COLO668 (cell line): ENCODE results near the gene ZBTB11.
"Not testable (repeated sequence)": the region's sequence is repeated elsewhere in the genome, so short reads cannot be mapped to it uniquely, and the experiment has no call there.

Source experiments
- DNase-seq: peaks from one replicate; lab custom pipeline; 2025; ENCODE audit not compliant: unreplicated experiment; lab: John Stamatoyannopoulos, UW

Gene ZBTB11

DNA sequence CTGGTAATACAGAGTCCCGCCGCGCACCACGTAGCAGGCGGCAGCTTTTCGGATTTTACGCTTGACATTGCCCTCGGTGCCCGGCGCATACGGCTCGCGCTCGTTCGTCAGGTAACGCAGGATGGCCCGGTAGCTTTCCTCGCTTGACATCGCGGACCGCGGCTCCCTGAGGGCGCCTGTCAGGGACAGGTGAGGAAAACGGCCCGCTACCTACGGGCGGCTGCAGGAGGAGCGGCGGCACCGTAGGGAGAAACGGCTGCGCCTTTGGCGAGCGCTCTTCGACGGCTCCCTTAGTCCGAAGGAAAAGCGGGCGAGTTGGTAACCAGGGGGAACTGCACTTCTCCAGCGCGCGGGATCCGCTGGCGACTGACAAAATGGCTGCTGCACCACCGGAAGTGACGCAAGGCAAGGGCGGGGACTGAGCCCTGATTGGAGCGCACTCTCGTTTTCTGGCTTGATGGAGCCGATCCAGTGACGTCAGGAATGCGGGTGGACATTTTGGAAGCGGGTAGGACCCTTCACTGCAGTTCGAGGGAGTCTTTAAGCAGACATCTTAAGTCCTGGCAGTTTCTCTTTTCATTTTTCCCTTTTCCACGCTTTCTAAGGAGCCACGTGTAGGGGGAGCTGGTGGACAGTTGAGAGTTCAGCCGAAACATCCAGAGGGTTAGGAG, at the start of gene ZBTB11:
Gene ZBTB11, minus strand, starts transcription at position 368 of the 671 bp plus-strand sequence. Its CDS starts 218 bp downstream, at position 150.
- no peak for DNase-seq

DNA sequence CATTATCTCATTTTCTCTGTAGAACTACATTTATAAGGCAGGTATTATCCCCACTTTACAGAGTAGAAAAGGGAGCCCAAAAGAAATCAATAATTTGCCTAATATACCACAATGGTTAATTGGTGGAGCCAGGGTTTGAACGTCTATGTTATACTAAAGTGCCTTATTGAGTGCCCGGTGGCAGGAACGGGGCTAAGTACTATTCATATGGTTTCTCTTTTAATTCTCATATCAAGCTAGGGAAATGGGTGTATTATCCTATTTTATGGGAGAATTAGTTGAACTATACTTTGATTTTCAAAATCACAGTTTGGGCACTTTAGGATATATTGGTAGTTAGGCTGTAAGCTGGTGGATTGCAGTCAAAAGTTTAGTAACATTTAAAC, 49.0 kb upstream of the ZBTB11 start:
- DNase-seq: no peak

GRCh38 chr3:101725194-101725889, 48.4 kb upstream of the ZBTB11 start:
- peak; percentile 18 for DNase-seq

DNA sequence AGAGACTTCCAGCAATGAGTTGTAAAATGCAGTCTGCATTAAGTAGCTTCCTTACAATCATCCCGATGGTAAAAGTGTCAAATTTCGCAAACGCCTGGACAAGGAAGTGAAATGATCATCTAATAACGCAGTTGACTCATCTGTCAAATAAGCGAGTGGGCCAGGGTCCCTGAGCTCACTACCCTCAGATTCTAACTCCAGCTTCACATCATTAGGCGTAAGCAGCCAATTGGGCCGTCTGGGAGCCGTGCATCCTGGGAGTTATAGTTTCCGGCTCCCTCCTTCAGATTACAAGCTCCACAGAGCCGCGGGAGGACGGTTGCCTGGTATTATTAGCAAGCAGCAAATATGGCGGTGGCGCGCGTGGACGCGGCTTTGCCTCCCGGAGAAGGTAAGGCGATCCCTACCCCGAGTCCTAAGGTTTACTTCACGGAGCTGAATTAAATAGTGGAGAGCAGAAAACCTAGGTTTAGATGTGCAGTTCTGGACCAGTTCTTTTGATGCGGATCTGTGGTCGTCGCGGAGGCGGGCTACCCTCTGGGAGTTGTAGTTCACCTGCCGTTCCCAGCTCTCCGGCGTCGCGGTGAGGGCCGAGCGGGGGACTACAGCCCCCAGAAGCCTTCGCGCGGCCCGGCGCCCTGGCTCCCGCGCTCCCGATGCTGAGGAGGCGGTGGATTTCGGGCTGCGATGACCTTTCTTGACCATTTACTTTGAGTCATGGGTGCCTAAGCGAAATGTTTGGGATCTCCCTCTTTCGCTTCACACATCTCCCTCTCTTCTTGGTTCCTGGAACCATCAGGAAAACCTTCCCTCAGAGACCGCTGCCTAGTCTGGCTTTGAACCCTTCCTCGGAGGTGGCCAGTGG, 47.6 kb upstream of the ZBTB11 start, which contains the start of gene CEP97:
Gene CEP97, plus strand, starts transcription at position 286 of the 865 bp plus-strand sequence. Its CDS starts 63 bp downstream, at position 349.
- peak; percentile 85 for DNase-seq

- DNase-seq: no peak
Observed at GRCh38 chr3:101722394-101723173, 45.7 kb upstream of the ZBTB11 start.

DNA sequence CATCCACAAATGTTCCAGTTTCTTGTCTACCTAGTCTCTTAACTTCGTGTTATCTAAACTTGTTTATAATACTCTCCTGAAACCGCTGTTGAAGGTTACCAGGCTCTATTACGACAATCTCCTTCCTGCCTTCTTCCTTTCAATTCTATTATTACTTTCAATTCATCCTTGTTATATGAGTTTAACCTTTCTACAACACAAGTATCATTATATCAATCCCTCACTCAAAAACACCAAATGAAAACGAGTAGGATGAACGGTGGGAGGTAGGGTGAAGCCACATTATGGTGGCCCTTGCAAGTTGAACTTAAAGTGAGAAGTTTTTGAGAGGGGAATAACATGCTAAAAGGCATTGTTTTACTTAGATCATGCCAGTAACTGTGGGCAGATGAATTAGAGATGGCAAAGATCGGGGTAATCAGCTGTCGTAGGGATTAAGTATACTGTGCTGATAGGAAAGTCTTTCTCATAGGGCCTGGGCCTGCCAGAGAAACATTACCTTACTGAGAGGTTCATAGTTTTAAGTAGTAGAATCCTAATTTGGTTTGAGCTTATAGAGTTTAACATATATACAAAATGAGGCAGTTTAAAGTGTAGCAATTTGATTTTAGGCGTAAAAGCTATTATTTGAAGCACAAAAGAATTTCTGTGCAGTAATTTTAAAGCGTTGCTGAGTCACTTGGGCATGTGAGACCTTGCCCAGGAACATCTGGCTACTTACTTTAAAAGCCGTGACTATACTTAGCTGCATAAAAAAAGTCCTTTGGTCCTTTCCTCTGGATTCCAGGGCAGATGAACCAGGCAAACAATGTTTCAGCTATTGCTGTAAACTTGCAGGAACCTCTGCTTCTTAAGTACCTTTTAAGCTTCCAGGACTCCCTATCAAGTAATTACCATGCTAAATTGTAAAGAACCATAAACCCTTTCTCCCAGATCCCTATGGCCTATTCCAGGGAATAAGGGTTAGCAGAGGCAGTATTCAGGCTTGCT, 44.2 kb upstream of the ZBTB11 start:
- DNase-seq: no peak

- DNase-seq: no peak
Observed at GRCh38 chr3:101719604-101720185, 42.8 kb upstream of the ZBTB11 start.

DNA sequence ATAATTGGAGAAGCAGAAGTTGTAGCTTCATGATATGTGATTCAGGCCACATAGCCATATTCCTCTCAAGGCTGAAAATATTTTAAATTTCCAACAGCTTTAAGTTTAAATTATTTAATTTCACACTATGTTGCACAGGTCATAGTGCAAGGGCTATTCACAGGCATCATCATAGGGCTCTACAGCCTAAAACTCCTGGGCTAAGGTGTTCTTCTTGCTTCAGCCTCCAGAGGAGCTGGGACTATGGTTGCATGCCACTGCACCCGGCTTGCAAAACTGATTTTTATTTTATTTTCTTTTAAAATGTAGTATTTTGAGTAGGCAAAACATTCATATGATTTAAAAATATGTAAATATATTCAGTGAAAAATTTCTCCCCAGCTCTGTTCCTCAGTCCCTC, 41.5 kb upstream of the ZBTB11 start:
- DNase-seq: no peak

DNA sequence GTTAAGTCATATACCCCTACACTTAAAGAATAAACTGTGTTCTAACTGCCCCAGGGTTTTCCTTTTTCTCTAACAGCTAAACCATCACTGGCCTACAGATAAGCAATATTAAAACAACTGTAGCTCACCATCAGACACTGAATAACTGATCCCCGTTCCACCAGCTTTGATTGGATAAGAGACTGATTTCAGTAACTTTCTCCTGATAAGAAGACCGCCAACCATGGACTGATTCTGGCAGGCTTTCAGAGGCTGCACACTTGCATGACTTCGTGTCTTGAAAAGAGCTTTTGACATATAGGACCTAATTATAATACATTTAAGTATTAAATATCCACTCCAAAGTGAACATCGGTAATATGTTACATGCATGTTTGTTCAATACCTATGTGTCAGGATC, 32.2 kb upstream of the ZBTB11 start:
- DNase-seq: no peak

DNA sequence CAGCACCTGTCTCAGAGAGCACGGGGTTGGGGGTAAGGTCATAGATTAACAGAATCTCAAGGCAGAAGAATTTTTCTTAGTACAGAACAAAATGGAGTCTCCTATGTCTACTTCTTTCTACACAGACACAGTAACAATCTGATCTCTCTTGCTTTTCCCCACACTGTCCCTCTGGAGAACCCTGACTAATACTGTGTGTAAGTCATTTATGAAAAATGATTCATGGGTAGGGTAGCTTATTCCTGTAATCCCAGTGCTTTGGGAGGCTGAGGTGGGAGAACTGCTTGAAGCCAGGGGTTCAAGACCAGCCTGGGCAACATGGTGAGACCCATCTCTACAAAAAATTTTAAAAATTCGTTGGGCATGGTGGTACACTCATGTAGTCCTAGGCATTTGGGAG, 27.7 kb upstream of the ZBTB11 start:
- DNase-seq: not testable (repeated sequence)

GRCh38 chr3:101703169-101703568, 26.2 kb upstream of the ZBTB11 start:
- DNase-seq: no peak

DNA sequence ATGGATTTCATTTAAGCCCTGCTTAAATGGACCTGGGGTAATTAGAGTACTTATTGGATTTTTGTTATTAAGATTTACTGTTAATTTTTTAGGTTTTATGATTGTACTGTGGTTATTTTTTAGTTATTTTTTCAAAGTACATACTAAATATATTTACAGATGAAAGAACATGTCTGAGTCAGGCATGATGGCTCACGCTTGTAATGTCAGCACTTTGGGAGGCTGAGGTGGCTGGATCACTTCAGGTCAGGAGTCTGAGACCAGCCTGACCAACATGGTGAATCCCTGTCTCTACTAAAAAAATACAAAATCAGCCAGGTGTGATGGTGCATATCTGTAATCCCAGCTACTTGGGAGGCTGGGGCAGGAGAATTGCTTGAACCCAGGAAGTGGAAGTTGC, 25.8 kb upstream of the ZBTB11 start:
- no peak for DNase-seq

GRCh38 chr3:101701696-101702634, 25.0 kb upstream of the ZBTB11 start:
- no peak for DNase-seq

GRCh38 chr3:101695779-101696372, 18.9 kb upstream of the ZBTB11 start:
- no peak for DNase-seq

DNA sequence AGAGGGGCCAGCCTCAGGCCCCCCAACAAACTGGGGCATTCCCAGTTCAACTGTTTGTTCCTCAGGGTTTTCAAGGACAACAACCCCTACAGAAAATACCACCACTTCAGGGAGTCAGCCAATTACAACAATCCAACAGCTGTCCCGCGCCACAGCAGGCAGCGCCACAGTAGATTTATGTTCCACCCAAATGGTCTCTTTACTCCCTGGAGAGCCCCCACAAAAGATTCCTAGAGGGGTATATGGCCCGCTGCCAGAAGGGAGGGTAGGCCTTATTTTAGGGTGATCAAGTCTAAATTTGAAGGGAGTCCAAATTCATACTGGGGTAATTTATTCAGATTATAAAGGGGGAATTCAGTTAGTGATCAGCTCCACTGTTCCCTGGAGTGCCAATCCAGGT, 17.9 kb upstream of the ZBTB11 start:
- DNase-seq: not testable (repeated sequence)

DNA sequence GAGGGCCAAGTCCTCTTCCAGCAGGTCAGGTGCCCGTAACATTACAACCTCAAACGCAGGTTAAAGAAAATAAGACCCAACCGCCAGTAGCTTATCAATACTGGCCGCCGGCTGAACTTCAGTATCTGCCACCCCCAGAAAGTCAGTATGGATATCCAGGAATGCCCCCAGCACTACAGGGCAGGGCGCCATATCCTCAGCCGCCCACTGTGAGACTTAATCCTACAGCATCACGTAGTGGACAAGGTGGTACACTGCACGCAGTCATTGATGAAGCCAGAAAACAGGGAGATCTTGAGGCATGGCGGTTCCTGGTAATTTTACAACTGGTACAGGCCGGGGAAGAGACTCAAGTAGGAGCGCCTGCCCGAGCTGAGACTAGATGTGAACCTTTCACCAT, 16.6 kb upstream of the ZBTB11 start:
- not testable (repeated sequence) for DNase-seq
